NB4 (cell line): Measurements from ENCODE around the gene XYLT1.

Source experiments
- TF ChIP-seq, protein P1 (sequence below): IDR thresholded peaks from 2 replicates; pipeline ENCODE4 v1.6.1; 2011; ENCODE audit warnings: low read depth, low read length
- TF ChIP-seq, protein P2 (sequence below): IDR thresholded peaks from one replicate; pipeline ENCODE4 v1.5.1; 2012; ENCODE audit warnings: low read depth, low read length

DNA sequence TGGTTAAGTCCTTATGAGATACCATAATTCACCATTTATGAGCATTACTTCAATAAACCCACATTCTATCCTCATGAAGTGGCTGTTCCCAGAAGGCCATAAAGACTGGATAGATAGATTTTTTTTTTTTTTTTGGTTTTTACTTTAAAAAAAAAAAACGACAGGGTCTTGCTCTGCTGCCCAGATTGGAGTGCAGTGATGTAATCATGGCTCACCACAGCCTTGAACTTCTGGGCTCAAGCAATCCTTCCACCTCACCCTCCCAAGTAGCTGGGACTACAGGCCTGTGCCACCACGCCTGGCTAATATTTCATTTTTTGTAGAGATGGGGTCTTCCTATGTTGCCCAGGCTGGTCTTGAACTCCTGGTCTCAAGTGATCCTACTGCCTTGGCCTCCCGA is 102.3 kb downstream of the XYLT1 start:
- TF ChIP-seq, protein P1, sequence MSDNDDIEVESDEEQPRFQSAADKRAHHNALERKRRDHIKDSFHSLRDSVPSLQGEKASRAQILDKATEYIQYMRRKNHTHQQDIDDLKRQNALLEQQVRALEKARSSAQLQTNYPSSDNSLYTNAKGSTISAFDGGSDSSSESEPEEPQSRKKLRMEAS, result no peak
- TF ChIP-seq, protein P2, sequence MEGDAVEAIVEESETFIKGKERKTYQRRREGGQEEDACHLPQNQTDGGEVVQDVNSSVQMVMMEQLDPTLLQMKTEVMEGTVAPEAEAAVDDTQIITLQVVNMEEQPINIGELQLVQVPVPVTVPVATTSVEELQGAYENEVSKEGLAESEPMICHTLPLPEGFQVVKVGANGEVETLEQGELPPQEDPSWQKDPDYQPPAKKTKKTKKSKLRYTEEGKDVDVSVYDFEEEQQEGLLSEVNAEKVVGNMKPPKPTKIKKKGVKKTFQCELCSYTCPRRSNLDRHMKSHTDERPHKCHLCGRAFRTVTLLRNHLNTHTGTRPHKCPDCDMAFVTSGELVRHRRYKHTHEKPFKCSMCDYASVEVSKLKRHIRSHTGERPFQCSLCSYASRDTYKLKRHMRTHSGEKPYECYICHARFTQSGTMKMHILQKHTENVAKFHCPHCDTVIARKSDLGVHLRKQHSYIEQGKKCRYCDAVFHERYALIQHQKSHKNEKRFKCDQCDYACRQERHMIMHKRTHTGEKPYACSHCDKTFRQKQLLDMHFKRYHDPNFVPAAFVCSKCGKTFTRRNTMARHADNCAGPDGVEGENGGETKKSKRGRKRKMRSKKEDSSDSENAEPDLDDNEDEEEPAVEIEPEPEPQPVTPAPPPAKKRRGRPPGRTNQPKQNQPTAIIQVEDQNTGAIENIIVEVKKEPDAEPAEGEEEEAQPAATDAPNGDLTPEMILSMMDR, result no peak
